LNCaP clone FGC (cell line): Measurements from ENCODE around the gene FFAR3.

ENCODE experiments used
- DNase-seq: peaks from one replicate; pipeline ENCODE4 v3.0.0-alpha.2; 2011; ENCODE audit warnings: low read depth
- H3K4me3 ChIP-seq: 2 replicates; pipeline ENCODE4 v1.5.1; 2011; ENCODE audit warnings: mild to moderate bottlenecking, low read depth, low read length, control low read depth
- TF ChIP-seq, protein P1 (sequence below): IDR thresholded peaks from 2 replicates; pipeline ENCODE4 v1.5.1; 2012; ENCODE audit warnings: mild to moderate bottlenecking; ENCODE audit not compliant: control insufficient read depth, insufficient read depth; ENCODE audit errors: extremely low read depth

FFAR3 gene

DNA sequence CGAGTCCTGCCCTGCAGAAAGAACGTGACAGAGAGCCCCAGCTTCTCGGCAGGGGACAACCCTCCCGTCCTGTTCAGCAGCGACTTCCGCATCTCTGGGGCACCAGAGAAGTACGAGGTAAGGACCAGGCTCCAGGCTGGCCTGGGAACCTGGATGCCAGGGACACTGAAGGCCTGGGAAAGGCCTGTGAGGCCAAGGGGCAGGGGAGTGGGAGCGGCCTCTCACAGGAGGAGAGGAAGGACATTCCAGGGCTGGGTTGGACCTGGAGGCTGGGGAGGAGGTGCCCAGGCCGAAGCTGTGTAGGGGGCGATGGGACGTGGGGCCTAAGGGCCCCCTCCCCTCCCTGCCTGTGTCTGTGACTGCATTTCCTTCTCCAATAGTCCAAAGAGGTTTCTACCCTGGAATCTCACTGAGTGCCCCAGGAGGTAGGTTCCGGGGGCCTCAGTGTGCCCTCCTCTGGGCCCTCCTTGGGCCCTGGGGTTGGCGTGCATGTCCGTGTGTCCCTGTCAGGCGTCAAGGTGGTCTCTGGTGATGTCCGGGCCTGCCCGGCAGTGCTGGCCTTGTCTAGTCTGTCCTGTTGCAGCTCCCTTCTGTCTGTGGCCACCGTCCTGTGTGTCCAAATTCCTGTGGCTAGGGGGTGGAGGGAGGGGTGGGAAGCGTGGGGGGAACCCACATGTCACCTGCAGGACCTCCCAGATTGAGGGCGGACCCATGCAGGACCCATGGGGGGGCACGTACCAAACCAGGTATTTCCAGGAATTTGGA is 46.2 kb upstream of the FFAR3 start:
- no peak for DNase-seq
- H3K4me3 ChIP-seq: no peak overlapping the region
- TF ChIP-seq, protein P1, sequence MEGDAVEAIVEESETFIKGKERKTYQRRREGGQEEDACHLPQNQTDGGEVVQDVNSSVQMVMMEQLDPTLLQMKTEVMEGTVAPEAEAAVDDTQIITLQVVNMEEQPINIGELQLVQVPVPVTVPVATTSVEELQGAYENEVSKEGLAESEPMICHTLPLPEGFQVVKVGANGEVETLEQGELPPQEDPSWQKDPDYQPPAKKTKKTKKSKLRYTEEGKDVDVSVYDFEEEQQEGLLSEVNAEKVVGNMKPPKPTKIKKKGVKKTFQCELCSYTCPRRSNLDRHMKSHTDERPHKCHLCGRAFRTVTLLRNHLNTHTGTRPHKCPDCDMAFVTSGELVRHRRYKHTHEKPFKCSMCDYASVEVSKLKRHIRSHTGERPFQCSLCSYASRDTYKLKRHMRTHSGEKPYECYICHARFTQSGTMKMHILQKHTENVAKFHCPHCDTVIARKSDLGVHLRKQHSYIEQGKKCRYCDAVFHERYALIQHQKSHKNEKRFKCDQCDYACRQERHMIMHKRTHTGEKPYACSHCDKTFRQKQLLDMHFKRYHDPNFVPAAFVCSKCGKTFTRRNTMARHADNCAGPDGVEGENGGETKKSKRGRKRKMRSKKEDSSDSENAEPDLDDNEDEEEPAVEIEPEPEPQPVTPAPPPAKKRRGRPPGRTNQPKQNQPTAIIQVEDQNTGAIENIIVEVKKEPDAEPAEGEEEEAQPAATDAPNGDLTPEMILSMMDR: no peak

DNA sequence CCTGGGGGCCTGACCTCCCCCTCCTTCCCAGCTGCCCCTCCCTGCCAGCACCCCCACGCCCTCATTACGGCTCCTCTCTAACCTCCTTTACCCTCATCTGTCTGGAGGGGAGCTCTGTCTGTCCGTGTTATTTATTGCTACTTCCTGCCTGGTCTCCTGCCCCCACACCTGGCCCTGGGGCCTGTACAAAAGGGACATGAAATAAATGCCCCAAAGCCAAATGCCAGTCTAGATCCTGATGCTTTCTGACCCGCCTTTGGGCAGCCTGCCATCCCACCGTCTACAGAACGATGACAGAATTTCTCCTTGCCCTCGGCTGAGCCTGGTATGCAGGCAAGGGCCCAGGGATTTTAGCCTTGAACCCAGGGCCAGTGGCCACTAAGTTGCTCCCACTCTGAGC is 44.7 kb upstream of the FFAR3 start:
- DNase-seq: no peak
- TF ChIP-seq, protein P1: no peak
- no peak overlapping the region for H3K4me3 ChIP-seq

DNA sequence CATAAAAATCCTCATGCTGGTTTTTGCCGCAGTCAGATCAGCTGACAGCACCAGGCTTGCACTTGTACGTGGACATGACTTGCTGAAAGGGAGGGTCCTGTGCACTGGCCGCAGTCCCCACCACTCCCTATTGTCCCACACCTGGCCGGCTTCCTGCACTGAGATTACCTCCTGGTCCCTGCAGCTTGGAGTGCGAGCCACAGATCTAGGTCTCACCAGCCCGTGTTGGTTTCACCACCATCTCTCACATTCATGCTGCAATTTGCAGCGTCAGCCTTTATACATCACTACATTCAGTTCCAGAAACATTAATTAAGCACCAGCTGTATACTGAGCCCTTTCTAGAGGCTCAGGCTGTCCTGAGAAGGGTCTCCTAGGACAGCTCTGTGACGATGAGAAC is 44.2 kb upstream of the FFAR3 start:
- TF ChIP-seq, protein P1: no peak
- H3K4me3 ChIP-seq: no peak overlapping the region
- DNase-seq: no peak

DNA sequence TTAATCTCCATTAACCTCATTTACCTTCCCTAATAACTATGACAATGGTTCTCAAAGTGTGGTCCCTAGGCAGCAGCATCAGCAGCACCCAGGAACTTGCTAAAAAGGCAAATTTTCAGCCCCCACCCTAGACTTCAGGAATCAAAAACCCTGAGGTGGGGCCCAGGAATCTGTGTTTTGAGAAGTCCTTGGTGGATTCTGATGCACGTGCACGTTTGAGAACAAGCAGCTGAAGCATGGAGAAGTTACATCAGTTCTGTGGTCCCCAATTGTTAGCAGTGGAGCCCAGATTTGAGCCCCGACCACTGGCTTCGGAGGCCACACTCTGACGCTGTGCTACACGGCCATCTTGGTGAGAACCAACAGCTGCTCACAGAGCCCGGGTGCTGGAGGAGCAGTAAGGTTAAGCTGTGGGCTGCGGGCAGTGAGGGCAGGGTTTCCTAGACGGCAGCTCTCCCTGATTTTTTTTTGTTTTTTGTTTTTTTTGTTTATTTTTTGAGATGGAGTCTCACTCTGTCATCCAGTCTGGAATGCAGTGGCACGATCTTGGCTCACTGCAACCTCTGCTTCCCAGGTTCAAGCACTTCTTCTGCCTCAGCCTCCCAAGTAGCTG is 43.3 kb upstream of the FFAR3 start:
- TF ChIP-seq, protein P1: no peak
- no peak overlapping the region for H3K4me3 ChIP-seq
- no peak for DNase-seq

DNA sequence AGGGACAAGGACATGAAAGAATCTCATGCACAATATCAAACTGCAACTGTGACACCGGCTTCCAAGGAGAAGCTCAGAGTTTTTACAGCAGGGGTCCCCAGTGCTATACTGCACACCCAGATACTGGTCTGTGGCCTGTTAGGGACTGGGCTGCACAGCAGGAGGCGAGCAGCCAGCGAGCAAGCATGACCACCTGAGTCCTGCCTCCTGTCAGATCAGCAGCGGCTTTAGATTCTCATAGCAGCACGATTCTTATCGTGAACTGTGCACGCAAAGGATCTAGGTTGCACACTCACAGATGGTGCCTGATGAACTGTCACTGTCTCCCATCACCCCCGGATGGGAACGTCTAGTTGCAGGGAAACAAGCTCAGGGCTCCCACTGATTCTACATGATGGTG is 42.4 kb upstream of the FFAR3 start:
- no peak overlapping the region for H3K4me3 ChIP-seq
- no peak for DNase-seq
- TF ChIP-seq, protein P1: no peak

DNA sequence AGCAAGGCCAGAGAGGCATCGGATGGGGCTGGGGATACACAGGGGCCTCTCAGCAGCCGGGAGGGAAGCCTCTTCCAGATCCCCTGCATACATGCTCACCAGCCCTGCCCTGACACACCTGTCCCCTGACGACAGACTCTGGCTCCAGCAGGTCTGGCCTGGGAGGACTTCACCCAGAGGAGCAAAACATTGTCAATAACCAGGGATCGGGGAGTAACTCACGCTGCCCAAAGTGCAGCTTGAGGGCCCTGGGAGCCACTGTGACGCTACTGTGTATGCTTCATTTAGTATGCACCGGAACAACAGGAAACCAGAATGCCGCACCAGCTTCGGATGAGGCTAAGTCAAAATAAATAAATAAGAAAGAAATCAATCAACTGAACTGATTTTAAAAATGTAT is 41.7 kb upstream of the FFAR3 start:
- no peak for DNase-seq
- H3K4me3 ChIP-seq: no peak overlapping the region
- TF ChIP-seq, protein P1: no peak
